ENCODE results near the gene SEC24B.

The SEC24B gene

DNA sequence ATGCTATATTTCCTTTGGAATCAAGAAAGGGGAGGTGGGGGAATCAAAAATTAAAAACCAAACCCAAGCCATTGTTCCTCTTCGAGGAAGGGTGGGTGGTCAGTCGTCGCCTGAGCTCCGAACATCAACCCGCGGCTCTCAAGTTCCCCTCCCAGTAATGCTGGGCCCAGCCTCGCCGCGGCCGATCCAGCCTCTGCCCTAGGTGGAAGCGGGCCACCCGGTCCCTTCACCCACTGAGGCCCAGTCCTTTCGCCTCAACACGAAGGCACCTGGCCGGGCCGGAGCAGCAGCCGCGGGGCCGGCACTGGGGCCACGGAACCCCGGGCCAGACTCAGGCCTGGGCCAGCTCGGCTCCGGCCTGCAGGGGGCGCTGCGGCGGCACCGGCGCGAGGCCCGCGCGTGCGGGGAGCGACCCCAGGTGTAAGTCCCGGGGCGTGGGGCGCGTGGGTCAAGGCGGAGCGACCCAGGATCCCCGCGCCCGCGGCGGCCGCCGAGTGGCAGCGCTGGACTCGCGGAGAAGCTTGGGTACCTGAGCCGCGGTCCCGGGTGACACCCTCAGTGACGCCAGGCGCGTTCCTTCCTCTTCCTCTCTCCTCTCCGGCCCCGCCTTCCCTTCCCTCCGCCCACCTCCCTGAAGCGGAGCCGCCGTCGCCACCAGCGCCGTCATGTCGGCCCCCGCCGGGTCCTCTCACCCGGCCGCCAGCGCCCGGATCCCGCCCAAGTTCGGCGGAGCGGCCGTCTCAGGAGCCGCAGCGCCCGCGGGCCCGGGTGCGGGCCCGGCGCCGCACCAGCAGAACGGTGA, at the start of gene SEC24B:
TSS of gene SEC24B (plus strand) at position 611 of the 802 bp plus-strand sequence. CDS start at position 666, 55 bp downstream.
- DNase-seq: peak; percentile 92

DNA sequence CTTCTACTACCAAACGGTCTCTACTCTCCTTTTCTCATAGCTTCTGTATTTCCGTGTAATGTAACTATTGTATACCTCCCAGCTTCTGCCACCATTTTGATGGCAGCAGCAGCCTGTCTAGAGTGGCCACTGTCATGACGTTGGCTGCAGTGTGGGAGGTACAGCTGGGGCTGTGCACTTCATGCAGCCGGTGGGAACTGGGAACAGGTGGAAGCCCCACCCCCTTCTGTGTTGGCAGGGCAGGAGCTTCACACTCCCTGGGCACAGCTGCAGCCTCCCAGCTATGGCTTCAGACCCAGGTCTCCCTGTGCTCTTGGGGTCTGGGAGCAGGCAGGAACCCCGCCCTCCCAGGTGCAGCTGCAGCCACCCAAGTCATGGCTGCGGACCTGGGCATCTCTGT, 49.8 kb upstream of the SEC24B start:
- no peak for DNase-seq

DNA sequence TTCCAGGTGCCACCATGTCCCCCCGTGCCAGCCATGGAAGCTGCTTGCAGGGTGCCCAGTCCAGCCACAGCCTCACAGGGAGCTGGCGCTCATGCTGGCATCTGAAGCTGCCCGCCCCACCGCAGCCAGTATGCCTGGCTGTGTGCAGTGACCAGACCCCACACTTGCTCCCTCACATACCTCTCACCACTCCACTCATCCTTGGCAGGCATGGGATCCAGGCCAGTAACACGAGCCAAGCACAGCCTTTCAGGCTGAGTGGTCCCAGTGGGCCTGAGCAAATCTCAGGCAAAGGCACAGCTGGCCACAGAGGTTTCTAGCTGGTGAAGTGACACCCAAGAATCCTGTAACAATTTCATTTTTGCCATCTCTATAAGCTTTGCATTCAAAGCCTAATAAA, 48.4 kb upstream of the SEC24B start:
- no peak for DNase-seq

DNA sequence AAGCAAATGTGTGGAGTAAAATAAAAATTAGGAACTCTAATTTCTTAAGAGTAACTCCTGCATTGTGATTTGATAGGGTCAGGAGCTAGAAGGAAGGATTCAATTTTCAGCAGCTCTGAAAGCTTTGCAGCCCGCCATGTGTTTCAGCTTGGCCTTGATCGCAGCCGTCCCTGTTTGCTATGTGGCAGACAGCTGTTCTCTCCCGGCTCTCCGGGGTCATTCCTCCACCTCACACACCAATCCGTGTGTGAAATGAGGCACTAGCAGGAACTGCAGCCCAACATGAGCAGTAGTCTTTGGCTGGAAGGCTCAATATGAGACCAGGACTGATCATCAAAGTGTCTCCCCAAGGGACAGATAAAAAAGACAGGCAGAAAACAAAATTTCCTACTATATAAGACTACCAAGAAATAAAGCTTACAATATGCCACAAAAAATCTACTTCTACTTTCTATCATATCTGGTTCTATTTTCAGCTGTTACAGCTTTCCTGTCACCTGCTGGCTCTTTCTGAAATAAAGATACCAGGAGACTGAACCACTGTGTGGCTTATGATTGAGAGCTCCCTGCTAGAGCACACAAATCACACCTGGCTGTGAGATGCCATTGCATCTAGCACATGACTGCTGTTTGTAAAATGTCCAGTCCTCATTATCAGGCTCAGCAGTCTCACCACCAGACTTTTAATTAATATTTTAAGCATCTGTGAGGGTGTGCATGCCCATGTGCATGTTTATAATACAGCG, 44.1 kb upstream of the SEC24B start:
- DNase-seq: no peak

DNA sequence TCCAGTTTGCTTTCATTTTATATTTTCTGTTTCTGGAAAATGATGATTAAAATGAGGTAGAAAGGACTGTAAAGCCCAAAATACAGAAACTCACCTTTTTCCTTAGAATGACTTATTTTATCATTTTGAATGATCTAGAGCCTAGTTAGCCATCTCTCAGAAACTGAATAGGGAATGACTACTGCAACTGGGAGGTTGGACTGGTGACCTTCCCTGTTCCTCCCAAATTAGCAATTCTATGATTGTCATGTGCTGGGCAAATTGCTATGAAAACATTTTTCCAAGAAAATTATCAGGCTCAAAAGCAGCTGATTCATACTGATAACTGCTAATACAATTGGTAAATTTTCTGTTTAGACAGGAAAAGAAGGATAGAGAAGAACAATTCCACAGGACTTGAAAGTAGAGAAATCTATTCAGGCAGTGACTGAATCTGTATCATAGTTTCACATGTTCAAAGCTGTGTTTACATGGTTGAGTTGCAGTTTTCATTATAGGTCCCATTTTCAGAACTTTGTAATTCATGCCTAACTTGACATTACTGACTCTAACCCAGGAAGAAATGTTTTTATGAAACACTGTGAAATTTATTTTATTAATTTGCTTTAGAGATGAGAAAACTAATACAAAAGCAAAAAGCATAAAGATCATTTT, 43.4 kb upstream of the SEC24B start:
- no peak for DNase-seq

DNA sequence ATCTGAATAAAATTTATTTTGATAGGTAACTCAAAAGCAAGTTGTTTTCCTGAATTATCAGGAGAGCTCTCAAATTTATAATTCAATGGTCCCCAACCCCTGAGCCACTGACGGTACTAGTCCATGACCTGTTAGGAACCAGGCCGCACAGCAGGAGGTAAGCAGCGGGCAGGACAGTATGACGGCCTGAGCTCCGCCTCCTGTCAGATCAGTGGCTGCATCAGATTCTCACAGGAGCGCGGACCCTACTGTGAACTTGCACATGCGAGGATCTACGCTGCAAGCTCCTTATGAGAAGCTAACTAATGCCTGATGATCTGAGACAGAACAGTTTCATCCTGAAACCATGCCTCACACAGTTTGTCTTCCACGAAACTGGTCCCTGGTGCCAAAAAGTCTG, 37.9 kb upstream of the SEC24B start:
- no peak for DNase-seq

DNA sequence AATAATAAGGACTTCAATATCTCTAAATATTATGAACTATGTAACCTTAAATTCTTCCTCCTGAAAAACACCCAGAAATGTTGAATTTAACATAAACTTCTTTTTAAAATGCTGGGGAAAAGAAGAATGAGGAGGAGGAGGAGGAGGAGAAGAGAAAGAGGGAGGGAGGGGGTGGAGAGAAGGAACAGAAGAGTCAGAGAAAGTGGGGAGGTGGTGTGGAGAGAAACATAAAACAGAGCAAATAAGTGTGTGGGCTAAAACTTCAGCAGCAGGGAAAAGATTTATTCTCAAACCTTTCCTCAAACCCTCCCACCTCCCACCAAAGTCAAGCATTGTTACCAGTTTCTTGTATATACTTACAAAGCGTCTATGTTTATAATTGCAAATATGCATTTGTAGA, 34.7 kb upstream of the SEC24B start:
- no peak for DNase-seq

DNA sequence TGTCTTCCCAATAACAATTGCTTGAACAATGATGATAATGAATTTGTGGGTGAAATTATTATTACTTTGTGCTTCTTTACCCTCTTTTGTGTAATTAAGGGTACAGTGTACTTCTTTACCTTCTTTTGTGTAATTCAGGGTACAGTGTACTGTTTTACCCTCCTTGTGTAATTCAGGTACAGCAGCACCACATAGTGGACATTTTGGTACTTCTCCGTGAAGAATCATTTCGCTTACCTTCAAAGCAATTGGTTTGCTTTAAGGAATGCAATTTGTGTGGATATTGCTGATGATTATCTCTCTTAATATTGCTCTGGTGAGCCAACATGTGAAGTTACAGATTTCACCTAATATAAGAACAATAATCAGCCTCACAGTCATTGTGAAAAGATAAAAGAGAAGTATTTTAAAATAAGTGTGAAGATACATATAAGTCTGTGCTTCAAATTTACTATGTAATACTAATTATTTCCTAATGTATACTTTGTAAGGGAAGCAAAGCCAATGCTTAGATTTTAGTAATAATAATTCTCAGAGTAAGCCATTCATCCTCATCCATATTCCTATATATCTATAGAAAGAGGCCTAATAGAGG, 27.2 kb upstream of the SEC24B start:
- DNase-seq: no peak

DNA sequence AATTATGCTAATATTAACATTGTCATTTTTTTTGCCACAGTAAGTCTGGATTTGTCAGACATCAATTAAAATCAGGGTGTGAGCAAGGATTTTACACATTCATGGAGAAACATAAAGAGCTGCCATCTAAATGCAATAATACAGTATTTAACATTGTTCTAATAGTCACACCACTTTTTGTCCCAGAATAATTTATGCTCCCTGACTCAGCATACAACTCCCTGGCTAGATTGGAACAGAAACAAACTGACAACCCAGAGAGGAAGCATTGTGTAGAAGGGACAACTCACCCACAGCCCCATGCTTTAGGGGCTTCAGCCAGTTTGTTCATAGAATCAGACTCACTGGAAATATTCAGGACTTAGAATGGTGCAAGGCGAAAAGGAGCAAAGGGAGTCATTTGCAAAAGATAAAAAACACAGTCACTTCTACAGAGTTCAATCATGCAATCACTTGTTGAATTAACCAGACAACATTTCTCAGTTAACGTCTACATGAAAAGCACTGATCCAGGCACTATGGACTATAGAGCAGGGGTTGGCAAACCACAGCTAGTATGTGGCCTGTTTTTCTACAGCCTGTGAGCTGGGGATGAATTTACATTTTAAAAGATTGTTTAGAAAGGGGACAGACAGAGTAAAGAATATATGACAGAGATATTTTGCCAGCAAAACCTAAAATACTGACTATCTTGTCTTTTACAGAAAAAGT, 26.4 kb upstream of the SEC24B start:
- no peak for DNase-seq

DNA sequence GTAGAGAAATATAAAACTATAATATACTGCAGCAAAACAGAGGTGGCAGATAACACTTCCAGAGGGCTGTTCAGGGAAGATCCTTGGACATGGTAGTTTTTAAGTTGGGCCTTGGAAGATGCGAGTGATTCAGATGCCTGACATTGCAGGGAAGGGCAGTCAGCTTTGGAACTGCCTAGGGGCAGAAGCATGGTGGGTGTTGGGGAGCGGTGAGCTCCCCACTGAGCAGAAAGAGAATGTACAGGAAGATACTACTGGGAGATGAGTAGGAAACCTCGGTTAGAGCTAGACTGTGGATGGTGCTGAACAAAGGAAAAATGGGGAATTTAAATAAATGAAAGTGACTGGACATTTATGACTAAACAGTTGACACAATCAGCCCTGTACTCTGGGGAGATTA, 24.9 kb upstream of the SEC24B start:
- DNase-seq: no peak

DNA sequence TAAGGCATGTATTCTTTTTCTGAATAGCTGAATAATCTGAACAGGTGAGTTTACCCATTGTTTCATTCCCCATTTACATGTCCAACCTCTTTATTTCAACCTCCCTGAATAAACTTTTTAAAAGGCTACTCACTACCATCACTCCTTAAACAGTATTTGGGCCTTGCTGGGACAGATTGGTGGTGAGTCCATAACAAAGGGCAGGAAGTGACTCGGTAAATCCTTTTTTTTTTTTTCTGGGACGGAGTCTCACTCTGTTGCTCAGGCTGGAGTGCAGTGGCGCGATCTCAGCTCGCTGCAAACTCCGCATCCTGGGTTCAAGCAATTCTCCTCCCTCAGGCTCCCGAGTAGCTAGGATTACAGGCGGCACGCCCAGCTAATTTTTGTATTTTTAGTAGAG, 23.4 kb upstream of the SEC24B start:
- no peak for DNase-seq

DNA sequence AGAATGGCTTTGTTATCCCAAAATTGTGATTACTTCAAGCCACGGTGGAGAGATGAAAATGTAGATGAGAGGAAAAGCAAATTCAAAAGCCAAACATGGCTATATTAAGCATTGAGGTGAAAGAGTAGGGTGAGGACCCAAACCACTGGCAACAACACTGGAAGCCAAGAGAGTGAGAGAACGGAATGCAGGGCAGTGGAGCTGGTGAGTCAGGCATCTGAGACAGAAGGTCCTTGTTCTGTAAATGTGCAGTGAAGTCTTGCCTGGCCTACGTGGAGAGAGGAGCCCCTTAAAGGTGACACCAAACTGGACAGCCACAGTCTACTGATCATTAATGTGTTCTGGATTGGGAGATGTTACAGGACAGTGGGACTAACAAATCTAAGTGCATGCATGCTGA, 22.8 kb upstream of the SEC24B start:
- DNase-seq: no peak

DNA sequence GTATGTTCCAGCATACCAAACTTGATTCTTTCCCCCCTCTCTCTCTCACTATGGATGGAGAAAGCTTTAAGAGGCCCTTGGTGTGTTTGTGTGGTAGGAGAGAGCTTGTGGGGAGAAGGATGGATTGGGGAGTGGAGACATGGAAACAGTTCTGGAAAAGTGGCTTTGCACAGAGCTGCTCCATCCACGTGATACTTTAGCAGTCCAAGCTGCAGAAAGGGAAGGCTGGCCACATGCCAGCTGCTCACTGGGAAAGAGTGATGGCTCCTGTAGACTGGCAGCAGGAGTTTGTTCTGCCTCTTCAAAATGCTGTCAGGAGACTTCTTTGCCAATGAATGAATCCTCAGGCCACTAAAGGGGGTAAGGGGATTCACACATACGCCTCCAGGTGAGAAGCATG, 21.7 kb upstream of the SEC24B start:
- DNase-seq: no peak

DNA sequence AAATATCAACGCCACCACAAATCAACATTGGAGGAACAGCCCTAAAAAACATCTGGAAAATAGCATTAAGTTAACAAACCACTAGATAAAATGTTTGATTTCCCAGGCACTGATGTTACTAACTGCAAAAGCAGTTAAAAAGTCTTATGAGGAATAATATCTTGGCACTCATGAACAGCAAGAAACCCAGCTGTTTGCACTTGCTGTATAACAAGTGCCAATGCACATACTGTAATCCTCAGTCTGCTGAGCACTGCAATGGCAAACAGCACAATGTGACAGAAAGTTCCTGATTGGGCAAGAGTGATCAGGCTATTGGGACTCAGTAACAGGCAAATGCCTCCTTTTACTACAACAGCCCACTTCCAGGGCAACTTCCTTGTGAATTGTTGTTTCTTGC, 20.8 kb upstream of the SEC24B start:
- no peak for DNase-seq

DNA sequence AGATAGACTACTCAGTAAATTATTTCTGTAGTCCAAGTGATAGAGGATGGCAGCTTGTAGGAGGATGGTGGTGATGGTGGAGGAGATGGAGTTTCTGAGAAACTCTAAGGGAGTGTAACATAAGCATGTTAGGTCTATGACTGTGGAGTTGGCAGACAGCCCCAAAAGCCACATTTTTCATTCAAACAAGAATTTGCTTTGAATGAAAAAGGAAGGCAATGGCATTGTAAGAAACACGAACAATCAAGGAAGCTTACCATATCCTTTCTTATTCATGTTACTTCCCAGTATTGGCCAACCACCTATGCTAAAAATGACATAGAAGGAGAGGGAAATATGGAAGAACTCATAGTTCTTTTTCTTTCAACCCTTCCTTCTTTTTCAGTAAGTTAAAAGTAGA, 18.7 kb upstream of the SEC24B start:
- no peak for DNase-seq

DNA sequence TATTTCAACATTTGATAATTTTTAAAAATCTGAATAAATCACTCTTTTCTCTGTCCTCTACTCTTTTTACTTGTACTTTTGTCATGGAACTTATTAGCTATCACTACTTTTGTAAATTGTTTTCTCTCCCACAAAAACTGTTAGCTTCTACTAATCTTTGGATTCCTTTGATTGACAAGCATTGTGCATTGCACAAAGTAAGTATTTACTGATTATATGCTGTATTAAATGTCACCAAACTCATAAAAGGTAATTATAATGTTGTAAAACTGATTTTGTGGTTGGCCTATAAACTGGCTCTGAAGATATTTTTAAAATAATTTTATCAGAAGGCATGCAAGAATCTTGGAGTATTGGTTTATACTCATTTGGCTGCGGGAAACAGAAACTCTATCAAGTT, 15.0 kb upstream of the SEC24B start:
- DNase-seq: no peak

DNA sequence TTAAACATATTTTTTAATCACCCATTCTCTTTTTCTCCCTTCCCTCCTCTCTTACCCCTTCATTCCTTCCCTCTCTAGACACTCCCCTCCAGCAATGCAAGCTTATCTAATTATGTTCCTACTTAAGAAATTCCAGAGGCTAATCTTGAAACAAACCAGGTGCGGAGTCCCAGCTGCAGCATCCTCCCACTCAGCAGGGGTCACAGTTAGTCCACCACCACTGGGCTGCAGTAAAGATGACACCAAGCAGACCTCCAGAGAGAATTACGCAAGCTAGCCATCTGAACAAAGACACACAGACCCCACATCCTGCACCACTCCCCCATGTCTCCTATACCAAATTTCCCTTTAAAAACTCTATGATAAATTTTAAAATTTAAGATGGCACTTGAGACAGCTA, 13.9 kb upstream of the SEC24B start:
- no peak for DNase-seq

DNA sequence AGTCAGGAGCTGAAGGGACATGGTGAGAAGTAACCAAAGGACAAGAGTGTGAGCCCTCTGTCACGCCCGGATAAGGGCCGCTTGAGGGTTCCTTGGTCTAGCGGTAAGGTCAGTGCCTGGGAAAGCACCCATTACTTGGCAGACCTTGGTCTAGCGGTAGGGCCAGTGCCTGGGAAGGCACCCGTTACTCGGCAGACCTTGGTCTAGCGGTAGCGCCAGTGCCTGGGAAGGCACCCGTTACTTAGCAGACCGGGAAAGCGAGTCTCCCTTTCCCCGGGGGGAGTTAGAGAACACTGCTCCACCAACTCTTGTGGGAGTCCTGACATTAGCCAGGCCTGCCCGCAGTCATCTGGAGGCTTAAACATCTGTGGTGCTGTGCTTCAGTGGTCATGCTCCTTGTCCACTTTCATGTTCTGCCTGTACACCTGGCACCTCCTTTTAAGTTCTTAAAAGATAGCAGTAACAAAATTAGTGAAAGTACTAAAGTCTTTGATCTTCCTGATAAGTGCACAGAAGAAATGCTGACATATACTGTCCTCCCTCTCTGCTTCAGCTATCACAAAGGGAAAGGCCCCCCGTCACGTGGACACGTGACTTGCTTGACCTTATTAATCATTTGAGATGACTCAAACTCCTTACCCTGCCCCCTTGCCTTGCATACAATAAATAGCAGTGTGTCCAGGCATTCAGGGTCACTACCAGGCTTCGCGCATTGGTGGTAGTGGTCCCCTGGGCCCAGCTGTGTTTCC, 9.3 kb upstream of the SEC24B start:
- no peak for DNase-seq

DNA sequence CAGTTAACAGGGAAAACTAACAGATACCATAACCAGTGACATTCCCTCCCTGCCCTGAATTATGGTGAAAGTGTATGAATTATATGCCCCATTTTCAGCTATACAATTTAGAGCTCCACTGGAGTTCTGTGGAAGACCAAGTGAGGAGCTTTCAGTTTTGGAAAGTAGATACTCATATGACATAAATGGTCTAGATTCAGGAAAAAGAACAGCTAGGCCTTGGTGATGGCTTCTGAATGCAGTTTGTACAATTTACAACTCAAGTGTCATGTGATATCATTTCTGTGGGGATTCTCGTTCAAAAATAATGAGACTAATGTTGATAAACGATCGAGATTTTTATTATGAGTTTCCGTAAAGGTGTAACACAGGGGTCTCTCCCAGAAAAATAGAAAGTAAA, 8.2 kb upstream of the SEC24B start:
- DNase-seq: no peak

DNA sequence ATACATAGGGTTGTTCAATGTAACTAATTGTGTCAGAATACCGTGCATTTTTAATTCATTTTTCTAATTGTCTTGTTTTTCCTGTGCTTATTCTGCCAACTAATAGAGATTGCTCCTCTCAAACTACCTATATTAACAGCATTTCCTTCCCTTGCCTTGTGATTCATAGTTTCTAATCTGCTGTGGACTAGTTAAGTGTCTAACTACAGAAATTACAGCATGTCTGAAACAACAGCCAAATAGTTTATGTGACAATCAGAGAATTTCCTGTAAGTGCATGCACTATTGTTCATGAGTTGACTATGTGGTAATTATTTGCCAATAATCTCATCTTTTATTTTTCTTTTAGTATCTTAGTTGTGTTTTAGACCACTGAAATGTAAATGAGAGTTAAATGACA, 4.1 kb upstream of the SEC24B start:
- no peak for DNase-seq

DNA sequence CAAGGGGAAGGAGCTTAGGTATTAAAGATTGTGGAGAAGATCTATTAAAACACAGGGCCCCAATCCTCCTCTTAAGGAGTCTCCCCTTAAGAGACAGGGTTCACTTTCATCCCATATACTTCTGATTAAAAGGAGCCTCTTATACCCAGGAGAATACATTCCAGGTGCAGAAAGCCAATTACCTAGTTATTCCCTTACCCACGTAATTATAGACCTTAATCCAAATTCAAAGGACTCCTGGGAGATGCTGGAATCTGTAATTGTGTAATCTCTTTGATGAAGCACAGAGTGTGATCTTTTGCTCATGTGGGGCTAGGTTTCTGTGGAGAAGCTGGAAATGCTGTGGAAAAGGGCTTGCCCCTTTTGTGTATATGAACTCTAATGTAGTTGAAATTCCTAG, 1.4 kb upstream of the SEC24B start:
- no peak for DNase-seq

DNA sequence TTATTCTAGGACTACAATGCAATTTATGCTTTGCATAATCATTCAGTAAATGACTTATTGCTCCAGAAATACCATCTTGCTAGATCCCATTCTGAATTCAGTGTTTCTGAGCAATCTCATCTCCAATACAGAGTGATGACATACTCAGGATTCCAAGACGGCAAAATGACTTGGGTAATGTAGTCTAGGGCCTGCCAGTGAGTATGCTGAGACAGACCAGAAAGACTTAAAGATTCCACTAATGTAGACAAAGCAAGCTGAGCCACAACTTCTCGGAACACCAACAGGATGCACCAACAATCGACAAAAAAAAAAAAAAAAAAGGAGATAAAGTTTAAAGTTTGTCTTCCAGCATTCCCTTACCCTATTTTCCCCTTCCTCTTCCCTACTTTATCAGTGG, 919 bp upstream of the SEC24B start:
- no peak for DNase-seq

Measured in activated CD8-positive, alpha-beta memory T cell treated with anti-CD3 and anti-CD28 coated beads, Interleukin-2, amount 50 U/mL, for 48 hours (primary cell).